Left ventricle myocardium inferior (tissue), 1 donor: Measurements from ENCODE around the gene CSF1R. TPM values are rescaled to one million over a fixed set of nuclear protein-coding genes. Genes with fewer than 3 reads are reported as not detected.

Experiments
- DNase-seq: peaks from one replicate; pipeline ENCODE4 v3.0.0-alpha.2; 2020
- H3K27ac ChIP-seq: fragments of 200-600 bp; replicated peaks from 2 replicates; pipeline ENCODE4 v1.8.0; 2021
- H3K27me3 ChIP-seq: fragments of 200-600 bp; 2 replicates; pipeline ENCODE4 v1.8.0; 2021; ENCODE audit warnings: low read depth
- H3K36me3 ChIP-seq: fragments of 200-600 bp; 2 replicates; pipeline ENCODE4 v1.8.0; 2021
- H3K4me1 ChIP-seq: fragments of 200-600 bp; 2 replicates; pipeline ENCODE4 v1.8.0; 2021
- H3K4me3 ChIP-seq: fragments of 200-600 bp; 2 replicates; pipeline ENCODE4 v1.8.0; 2021; ENCODE audit warnings: mild to moderate bottlenecking, moderate library complexity
- H3K9me3 ChIP-seq: fragments of 200-600 bp; replicated peaks from 2 replicates; pipeline ENCODE4 v1.8.0; 2021
- CTCF ChIP-seq: fragments of 200-600 bp; IDR thresholded peaks from 2 replicates; pipeline ENCODE4 v1.8.0; 2021; ENCODE audit warnings: antibody characterized with exemption, mild to moderate bottlenecking, borderline replicate concordance
- intact Hi-C: fragments of 100-400 bp; cut with micrococcal nuclease; formaldehyde crosslinking; loops from one replicate; pipeline ENCODE4 v1.11.0; 2022
- total RNA-seq: library from RNA; stranded (reverse); fragmentation: NEBNext Ultra II Directional; extraction: Animal tissue kit (Norgen Biotek cat#: 25700); gene quantifications from one replicate; pipeline ENCODE4 v1.2.1, GENCODE V29; 2021
- donor health status: DM: no; HTN: yes; CAD: no; lungs with severe emphysema.

Gene CSF1R
- total RNA-seq, 1 donor from 2014 or later, result 15.5 TPM

GRCh38 chr5:150111122-150111521, 24.8 kb upstream of the CSF1R start:
- TF ChIP-seq CTCF, result no peak
- intact Hi-C loops, result no loop called here
- Histone ChIP-seq H3K27ac (no peak overlapping the region), H3K27me3 (no peaks in the 10 kb centered on the region), H3K36me3 (no peaks in the 10 kb centered on the region), H3K9me3 (no peaks in the 10 kb centered on the region), H3K4me1 (peaks cover 24% of the 10 kb centered on the region), H3K4me3 (no peak overlapping the region)
- no peak for DNase-seq

- intact Hi-C loops, result no loop called here
- no peaks in the 10 kb centered on the region for H3K27me3 ChIP-seq
- no peaks in the 10 kb centered on the region for H3K36me3 ChIP-seq
- H3K9me3 ChIP-seq, result no peaks in the 10 kb centered on the region
- no peak overlapping the region for H3K4me3 ChIP-seq
- H3K4me1 ChIP-seq, result peaks cover 15% of the 10 kb centered on the region
- H3K27ac ChIP-seq, result no peak overlapping the region
- TF ChIP-seq CTCF, result no peak
- DNase-seq, result no peak
Measured at GRCh38 chr5:150109921-150110320, 23.6 kb upstream of the CSF1R start.

GRCh38 chr5:150108711-150109514, 22.6 kb upstream of the CSF1R start:
- H3K36me3 ChIP-seq, result no peaks in the 10 kb centered on the region
- no peak for TF ChIP-seq CTCF
- no peaks in the 10 kb centered on the region for H3K27me3 ChIP-seq
- DNase-seq, result no peak
- H3K9me3 ChIP-seq, result no peaks in the 10 kb centered on the region
- H3K4me1 ChIP-seq, result peaks cover 15% of the 10 kb centered on the region
- intact Hi-C loops, result no loop called here
- no peak overlapping the region for H3K27ac ChIP-seq
- H3K4me3 ChIP-seq, result no peak overlapping the region

- intact Hi-C loops, result no loop called here
- DNase-seq, result no peak
- Histone ChIP-seq H3K4me1 (peaks cover 7% of the 10 kb centered on the region), H3K4me3 (no peak overlapping the region), H3K36me3 (no peaks in the 10 kb centered on the region), H3K9me3 (no peaks in the 10 kb centered on the region), H3K27me3 (no peaks in the 10 kb centered on the region), H3K27ac (no peak overlapping the region)
- TF ChIP-seq CTCF, result no peak
Measured at GRCh38 chr5:150107909-150108447, 21.6 kb upstream of the CSF1R start.

GRCh38 chr5:150106674-150107426, 20.5 kb upstream of the CSF1R start:
- no peaks in the 10 kb centered on the region for H3K9me3 ChIP-seq
- H3K27me3 ChIP-seq, result no peaks in the 10 kb centered on the region
- no peak overlapping the region for H3K27ac ChIP-seq
- TF ChIP-seq CTCF, result no peak
- DNase-seq, result no peak
- intact Hi-C loops, result no loop called here
- H3K4me1 ChIP-seq, result no peaks in the 10 kb centered on the region
- no peaks in the 10 kb centered on the region for H3K36me3 ChIP-seq
- no peak overlapping the region for H3K4me3 ChIP-seq
